HG03457 (cell line): Measurements from ENCODE around the gene COLEC12.

Experiments used
- ATAC-seq: cut with Tn5 transposase; IDR thresholded peaks from one replicate; pipeline ENCODE4 v1.9.1; 2021; ENCODE audit warnings: moderate number of reproducible peaks; ENCODE audit not compliant: unreplicated experiment

The COLEC12 gene

GRCh38 chr18:506264-506663 is 5.8 kb upstream of the COLEC12 start:
- ATAC-seq: no peak

GRCh38 chr18:505483-506122 is 5.1 kb upstream of the COLEC12 start:
- ATAC-seq: peak; percentile 97

DNA sequence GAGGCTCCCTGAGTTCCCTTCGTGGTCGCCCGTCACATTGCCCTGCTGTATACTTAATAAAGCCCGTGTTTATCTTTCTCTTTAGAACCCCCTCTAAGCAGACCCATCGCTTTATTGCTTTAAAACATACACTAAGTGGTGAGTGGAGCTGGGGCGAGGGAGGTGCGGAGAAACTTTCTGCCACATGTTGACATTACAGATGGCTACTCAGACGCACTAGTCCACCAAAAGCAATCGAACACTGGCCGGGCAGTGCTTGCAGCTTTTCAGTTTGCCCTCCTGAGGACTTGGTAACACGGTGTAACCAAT is 859 bp upstream of the COLEC12 start:
- no peak for ATAC-seq

DNA sequence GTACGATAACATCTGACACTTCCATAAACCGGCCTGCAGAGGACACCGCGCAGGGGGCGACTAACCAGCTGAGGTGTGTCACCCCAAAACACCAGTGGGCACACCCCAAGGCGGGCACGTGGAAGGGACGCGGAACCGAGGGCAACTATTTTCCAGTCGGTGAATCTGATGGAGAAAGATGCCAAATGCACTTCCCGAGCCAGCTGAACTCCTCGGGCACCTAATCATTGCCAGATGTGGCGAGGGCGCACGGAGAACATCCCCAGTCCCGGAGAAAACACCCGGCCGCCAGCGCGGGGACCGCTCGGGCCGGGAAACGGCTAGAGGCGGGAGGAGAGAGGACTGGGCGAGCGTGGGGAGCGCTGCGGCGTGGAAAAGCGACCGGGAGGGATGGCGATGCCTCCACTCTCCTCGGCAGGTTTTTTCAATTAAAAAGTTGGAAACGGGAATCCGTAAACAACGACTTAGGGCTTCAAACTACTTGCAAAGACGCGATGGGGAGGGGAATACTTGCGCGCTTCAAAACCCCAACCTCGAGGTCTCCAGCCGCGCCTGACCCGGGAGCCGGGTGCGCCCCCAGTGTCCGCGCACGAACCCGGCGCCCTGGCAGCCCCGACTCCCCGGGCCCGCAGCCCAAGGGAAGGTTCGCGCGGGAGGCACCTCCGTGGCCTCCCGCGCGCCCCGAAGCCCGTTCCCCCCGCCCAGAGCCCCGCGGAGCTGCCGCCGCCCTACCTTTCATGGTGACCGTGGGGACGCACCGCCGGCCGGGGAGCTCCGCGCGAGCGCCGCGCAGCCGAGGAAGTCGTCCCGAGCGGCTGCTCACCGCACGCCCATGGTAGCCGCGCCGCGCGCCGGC is 497 bp downstream of the COLEC12 start:
- no peak for ATAC-seq

DNA sequence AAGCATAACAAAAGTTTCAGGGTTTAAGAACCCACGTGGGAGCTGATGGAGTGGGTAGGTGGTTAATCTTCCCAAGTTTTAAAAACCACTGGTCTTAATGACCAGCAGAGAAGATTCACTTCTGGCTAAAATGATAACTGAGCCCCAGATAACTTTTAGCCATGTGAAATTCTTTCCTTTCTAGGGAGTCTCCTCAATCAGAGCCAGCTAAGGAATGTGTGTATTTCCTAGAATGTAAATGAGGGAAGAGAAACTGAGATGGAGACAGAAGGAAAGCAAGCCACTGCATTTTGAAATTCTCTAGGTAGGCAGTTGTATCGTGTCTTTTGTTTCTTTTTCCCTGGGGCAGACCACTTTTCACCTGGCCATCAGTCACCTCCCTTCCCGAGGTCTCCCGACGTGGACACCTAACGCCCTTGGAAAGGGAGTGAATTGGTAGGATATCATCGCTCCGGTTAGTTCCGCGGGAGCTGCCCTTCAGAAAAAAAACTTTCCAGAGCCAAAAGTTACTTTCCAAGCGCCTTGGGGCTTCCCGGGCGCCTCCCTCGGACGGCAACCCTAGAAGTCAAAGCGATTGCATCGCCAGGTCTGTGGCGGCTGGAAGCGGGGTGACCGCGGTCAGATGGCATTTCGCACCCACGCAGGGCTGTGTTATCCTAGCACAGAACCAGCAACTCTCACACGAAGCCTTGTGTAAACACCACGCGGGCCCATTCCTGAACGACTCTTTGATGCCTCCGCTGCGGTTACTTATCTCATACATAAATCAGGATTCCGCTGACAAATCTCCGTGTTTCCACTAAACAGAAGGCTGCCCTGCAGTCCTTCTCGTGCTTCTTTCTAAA is 1.3 kb downstream of the COLEC12 start:
- ATAC-seq: no peak

- ATAC-seq: no peak
Measured at GRCh38 chr18:497688-498087, 2.8 kb downstream of the COLEC12 start.

DNA sequence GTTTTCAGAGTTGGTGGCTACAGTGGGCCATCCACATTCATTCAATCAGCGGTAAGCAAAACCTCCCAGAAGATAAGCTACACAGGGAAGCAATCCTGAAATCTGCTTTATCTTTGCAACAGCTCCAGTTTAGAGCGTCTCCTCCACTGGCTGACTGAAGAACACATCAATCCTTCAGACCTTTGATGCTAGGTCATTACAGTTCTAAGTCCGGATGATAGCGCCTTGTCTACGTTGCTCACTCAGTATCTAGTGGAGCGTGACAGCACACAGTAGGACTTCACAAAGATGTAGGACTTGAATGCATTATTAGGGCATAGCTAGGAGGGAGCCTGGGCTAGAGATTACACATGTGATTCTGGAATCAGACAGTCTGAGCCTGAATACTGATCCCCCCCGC is 5.0 kb downstream of the COLEC12 start:
- no peak for ATAC-seq

DNA sequence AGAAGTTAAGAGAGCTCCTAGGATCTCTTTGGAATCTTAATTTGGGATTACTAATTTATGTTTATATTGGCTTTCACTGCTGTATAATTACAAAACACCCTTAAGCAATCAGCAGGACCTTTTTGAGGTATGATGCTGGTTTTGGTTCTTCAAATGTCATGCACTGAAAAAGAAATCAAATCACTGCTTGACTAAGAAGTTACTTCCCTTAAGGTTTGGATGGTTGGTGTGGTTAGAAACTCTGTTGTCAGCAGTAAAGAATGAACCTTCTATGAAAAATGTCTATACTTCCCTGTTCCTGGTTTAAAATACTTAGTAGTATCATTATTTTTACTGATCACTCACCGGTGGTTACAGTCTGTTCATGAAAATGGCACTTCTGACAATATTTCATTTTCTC is 5.5 kb downstream of the COLEC12 start:
- no peak for ATAC-seq

- no peak for ATAC-seq
Measured at GRCh38 chr18:493986-494983, 6.2 kb downstream of the COLEC12 start.

GRCh38 chr18:492451-492850 is 8.1 kb downstream of the COLEC12 start:
- no peak for ATAC-seq

- no peak for ATAC-seq
Measured at GRCh38 chr18:490624-491023, 9.9 kb downstream of the COLEC12 start.

- no peak for ATAC-seq
Measured at GRCh38 chr18:490024-490366, 10.5 kb downstream of the COLEC12 start.

- no peak for ATAC-seq
Measured at GRCh38 chr18:489244-490023, 11.1 kb downstream of the COLEC12 start.

- ATAC-seq: no peak
Measured at GRCh38 chr18:486929-487740, 13.4 kb downstream of the COLEC12 start.

- peak; percentile 81 for ATAC-seq
Measured at GRCh38 chr18:484749-485464, 15.6 kb downstream of the COLEC12 start.

DNA sequence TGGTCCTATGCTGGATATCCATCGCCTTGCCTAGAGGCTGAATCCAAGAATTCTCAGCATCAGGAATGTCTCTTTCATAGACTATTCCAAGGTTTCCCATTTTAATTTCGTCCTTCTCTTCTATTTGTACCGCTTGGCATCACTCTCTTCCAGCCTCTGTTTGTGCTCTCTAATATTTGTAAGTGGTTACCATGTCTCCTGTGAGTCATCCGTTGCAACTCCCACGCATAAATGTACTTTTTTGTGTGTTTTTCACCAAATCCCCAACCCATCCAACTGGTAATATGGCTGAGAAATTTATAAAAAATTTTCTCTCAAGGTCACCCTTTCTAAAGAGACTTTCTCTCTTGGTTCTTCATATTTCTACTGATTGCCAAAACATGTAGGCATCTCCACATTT is 21.8 kb downstream of the COLEC12 start:
- no peak for ATAC-seq

DNA sequence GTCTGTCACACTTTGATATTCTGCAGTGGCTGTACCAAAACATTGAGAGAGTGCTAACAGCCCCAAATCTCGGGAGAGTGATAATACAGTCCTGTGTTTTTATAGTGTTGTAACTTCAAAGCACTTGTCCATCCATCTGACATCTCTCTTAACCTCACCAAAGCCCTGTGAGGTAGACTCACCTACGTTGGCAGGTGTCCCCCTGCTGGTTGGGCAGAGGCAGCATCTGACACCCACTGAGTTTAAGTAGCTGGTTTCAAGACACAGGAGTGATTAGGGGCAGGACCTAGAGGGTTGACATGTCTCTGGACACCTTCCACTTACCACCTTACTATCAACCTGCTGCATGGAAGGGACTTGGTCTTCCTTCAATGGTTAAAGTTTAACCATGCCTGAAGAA is 22.9 kb downstream of the COLEC12 start:
- no peak for ATAC-seq

- ATAC-seq: no peak
Measured at GRCh38 chr18:476251-476664, 24.2 kb downstream of the COLEC12 start.
